Measurements from ENCODE around the gene PDZD7. TPM values are rescaled to one million over a fixed set of nuclear protein-coding genes. Genes with fewer than 3 reads are reported as not detected.
A peak's percentile ranks its signal among the peaks of the same experiment; 100 is the strongest.

The PDZD7 gene
- total and polyA plus RNA-seq, 9 of the 15 experiments (the other 6 are each of a cell fraction or from before 2014, with no cell fraction given), result 0.04 to 0.24 (median 0.08) TPM; not detected in 3

GRCh38 chr10:101071267-101071884 is 40.4 kb upstream of the PDZD7 start (continued):
- TF ChIP-seq, protein P1, sequence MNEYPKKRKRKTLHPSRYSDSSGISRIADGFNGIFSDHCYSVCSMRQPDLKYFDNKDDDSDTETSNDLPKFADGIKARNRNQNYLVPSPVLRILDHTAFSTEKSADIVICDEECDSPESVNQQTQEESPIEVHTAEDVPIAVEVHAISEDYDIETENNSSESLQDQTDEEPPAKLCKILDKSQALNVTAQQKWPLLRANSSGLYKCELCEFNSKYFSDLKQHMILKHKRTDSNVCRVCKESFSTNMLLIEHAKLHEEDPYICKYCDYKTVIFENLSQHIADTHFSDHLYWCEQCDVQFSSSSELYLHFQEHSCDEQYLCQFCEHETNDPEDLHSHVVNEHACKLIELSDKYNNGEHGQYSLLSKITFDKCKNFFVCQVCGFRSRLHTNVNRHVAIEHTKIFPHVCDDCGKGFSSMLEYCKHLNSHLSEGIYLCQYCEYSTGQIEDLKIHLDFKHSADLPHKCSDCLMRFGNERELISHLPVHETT (CRISPR knock-in tag; conservative IDR thresholded peaks at IDR 0.05 in 1 of 2, IDR thresholded peaks at IDR 0.05 in 1 of 2), result peak in 1 of 2 experiments; percentile 24; a peak in 1 of 4 replicates
- TF ChIP-seq, protein P2, sequence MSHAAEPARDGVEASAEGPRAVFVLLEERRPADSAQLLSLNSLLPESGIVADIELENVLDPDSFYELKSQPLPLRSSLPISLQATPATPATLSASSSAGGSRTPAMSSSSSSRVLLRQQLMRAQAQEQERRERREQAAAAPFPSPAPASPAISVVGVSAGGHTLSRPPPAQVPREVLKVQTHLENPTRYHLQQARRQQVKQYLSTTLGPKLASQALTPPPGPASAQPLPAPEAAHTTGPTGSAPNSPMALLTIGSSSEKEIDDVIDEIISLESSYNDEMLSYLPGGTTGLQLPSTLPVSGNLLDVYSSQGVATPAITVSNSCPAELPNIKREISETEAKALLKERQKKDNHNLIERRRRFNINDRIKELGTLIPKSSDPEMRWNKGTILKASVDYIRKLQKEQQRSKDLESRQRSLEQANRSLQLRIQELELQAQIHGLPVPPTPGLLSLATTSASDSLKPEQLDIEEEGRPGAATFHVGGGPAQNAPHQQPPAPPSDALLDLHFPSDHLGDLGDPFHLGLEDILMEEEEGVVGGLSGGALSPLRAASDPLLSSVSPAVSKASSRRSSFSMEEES (CRISPR knock-in tag; IDR thresholded peaks at IDR 0.05), result no peak
- TF ChIP-seq NR0B1 (IDR thresholded peaks at IDR 0.05; ENCODE audit: partially characterized antibody) (no peak), STAG1 (CRISPR knock-in tag; IDR thresholded peaks at IDR 0.05; ENCODE audit: borderline replicate concordance) (no peak), DPF2 (IDR thresholded peaks at IDR 0.05) (peak; percentile 69; the same call in 1 of the 2 replicates), SMARCE1 (IDR thresholded peaks at IDR 0.05) (peak; percentile 58), ATF7 (IDR thresholded peaks at IDR 0.05) (no peak), ZNF354B (CRISPR knock-in tag; IDR thresholded peaks at IDR 0.05) (no peak), MEF2D (tag; conservative IDR thresholded peaks at IDR 0.05; ENCODE audit: low read depth) (no peak), SREBF2 (CRISPR knock-in tag; IDR thresholded peaks at IDR 0.05) (no peak), HDAC8 (tag; IDR thresholded peaks at IDR 0.05) (no peak), ZFP36 (IDR thresholded peaks at IDR 0.05; ENCODE audit: low read depth, low read length, partially characterized antibody) (peak; percentile 76), CBX1 (IDR thresholded peaks at IDR 0.05; ENCODE audit: low read depth) (no peak), EGR1 (conservative IDR thresholded peaks at IDR 0.05) (peak; percentile 96), SMARCC2 (IDR thresholded peaks at IDR 0.05; ENCODE audit: low read depth) (no peak), NFATC3 (IDR thresholded peaks at IDR 0.05) (no peak), NR1H2 (CRISPR knock-in tag; IDR thresholded peaks at IDR 0.05) (no peak), DACH1 (IDR thresholded peaks at IDR 0.05; ENCODE audit: partially characterized antibody) (no peak), IRF9 (tag; IDR thresholded peaks at IDR 0.05) (no peak)
- TF ChIP-seq, protein P3, sequence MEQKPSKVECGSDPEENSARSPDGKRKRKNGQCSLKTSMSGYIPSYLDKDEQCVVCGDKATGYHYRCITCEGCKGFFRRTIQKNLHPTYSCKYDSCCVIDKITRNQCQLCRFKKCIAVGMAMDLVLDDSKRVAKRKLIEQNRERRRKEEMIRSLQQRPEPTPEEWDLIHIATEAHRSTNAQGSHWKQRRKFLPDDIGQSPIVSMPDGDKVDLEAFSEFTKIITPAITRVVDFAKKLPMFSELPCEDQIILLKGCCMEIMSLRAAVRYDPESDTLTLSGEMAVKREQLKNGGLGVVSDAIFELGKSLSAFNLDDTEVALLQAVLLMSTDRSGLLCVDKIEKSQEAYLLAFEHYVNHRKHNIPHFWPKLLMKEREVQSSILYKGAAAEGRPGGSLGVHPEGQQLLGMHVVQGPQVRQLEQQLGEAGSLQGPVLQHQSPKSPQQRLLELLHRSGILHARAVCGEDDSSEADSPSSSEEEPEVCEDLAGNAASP (IDR thresholded peaks at IDR 0.05), result no peak
- TF ChIP-seq, protein P4, sequence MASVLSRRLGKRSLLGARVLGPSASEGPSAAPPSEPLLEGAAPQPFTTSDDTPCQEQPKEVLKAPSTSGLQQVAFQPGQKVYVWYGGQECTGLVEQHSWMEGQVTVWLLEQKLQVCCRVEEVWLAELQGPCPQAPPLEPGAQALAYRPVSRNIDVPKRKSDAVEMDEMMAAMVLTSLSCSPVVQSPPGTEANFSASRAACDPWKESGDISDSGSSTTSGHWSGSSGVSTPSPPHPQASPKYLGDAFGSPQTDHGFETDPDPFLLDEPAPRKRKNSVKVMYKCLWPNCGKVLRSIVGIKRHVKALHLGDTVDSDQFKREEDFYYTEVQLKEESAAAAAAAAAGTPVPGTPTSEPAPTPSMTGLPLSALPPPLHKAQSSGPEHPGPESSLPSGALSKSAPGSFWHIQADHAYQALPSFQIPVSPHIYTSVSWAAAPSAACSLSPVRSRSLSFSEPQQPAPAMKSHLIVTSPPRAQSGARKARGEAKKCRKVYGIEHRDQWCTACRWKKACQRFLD (CRISPR knock-in tag; IDR thresholded peaks at IDR 0.05), result 0 out of 2 replicates have a peak, but pooled peaks have one; percentile 37
